Tibial artery (tissue), 4 donors: Measurements from ENCODE around the gene MYH15.
A peak's percentile ranks its signal among the peaks of the same experiment; 100 is the strongest.

Experiments
- DNase-seq, 2 donors: peaks; one replicate each; pipeline ENCODE4 v3.0.0-alpha.2; 2019
- H3K27ac ChIP-seq, 2 donors: fragments of 200-600 bp; sonication (generic) in 1 of 2; 1 replicate in 1 of 2; 2 replicates in 1 of 2; pipeline ENCODE4 v1.5.1; 2018 to 2019; ENCODE audit warnings: mild to moderate bottlenecking in 1 of 2
- H3K27me3 ChIP-seq, 2 donors: fragments of 200-600 bp; sonication (generic) in 1 of 2; one replicate each; pipeline versions ENCODE4 v1.5.1 to v1.6.0; 2016 to 2019
- H3K36me3 ChIP-seq, 3 donors: fragments of 200-600 bp; sonication (generic) in 2 of 3; one replicate each; pipeline ENCODE4 v1.5.1; 2016 to 2019; ENCODE audit warnings: mild to moderate bottlenecking in 2 of 3
- H3K4me1 ChIP-seq, 4 donors: fragments of 200-600 bp; sonication (generic) in 2 of 4; 1 replicate in 3 of 4; 2 replicates in 1 of 4; pipeline ENCODE4 v1.5.1; 2016 to 2019
- H3K4me3 ChIP-seq, 2 donors: fragments of 200-600 bp; sonication (generic) in 1 of 2; 1 replicate in 1 of 2; 2 replicates in 1 of 2; pipeline ENCODE4 v1.5.1; 2018 to 2019; ENCODE audit warnings: mild to moderate bottlenecking in 2 of 2
- H3K9me3 ChIP-seq, 3 donors: fragments of 200-600 bp; sonication (generic) in 1 of 3; one replicate each; pipeline ENCODE4 v1.5.1; 2016 to 2019
- CTCF ChIP-seq, 2 experiments: fragments of 200-600 bp in 1 of 2; fragments of 450-650 bp in 1 of 2; IDR thresholded peaks; one replicate each; pipeline ENCODE4 v1.5.1; 2017 to 2019; ENCODE audit warnings: antibody characterized with exemption in 2 of 2, mild to moderate bottlenecking in 1 of 2, moderate library complexity in 1 of 2
- intact Hi-C: fragments of 100-400 bp; cut with DNase I; formaldehyde crosslinking; loops from one replicate; pipeline ENCODE4 v1.15.0; 2023; ENCODE audit warnings: low total_unique reads

The MYH15 gene

GRCh38 chr3:108524537-108524936 lies 14.1 kb upstream of the MYH15 start:
- H3K27ac ChIP-seq: peak overlapping the region; percentile 27 to 30
- DNase-seq: no peak
- no peaks in the 10 kb centered on the region for H3K36me3 ChIP-seq
- H3K9me3 ChIP-seq: no peaks in the 10 kb centered on the region
- TF ChIP-seq CTCF (IDR thresholded peaks at IDR 0.05): no peak
- peaks cover 0 to 57% (median 2%) of the 10 kb centered on the region in 4 donors for H3K4me1 ChIP-seq
- no peak overlapping the region for H3K4me3 ChIP-seq
- no peaks in the 10 kb centered on the region for H3K27me3 ChIP-seq
- intact Hi-C loops: no loop called here

GRCh38 chr3:108518895-108519294 lies 8.5 kb upstream of the MYH15 start:
- DNase-seq: no peak
- no peak for TF ChIP-seq CTCF (IDR thresholded peaks at IDR 0.05)
- Histone ChIP-seq H3K36me3 (no peaks in the 10 kb centered on the region), H3K4me1 (peaks cover 0 to 6% (median 0%) of the 10 kb centered on the region in 4 donors), H3K27me3 (no peaks in the 10 kb centered on the region), H3K27ac (no peak overlapping the region), H3K4me3 (no peak overlapping the region), H3K9me3 (no peaks in the 10 kb centered on the region)
- intact Hi-C loops: no loop called here

GRCh38 chr3:108516881-108517280 lies 6.5 kb upstream of the MYH15 start:
- no peak for TF ChIP-seq CTCF (IDR thresholded peaks at IDR 0.05)
- Histone ChIP-seq H3K27me3 (no peaks in the 10 kb centered on the region), H3K27ac (no peak overlapping the region), H3K9me3 (no peaks in the 10 kb centered on the region), H3K4me3 (no peak overlapping the region), H3K4me1 (no peaks in the 10 kb centered on the region), H3K36me3 (no peaks in the 10 kb centered on the region)
- intact Hi-C loops: no loop called here
- DNase-seq: no peak

- H3K9me3 ChIP-seq: no peaks in the 10 kb centered on the region
- no peak for TF ChIP-seq CTCF (IDR thresholded peaks at IDR 0.05)
- no peaks in the 10 kb centered on the region for H3K36me3 ChIP-seq
- no peak overlapping the region for H3K27ac ChIP-seq
- no peaks in the 10 kb centered on the region for H3K4me1 ChIP-seq
- H3K4me3 ChIP-seq: no peak overlapping the region
- intact Hi-C loops: no loop called here
- no peak for DNase-seq
- H3K27me3 ChIP-seq: no peaks in the 10 kb centered on the region
Observed at GRCh38 chr3:108513961-108514360, 3.6 kb upstream of the MYH15 start.

GRCh38 chr3:108512671-108513070 lies 2.3 kb upstream of the MYH15 start:
- no peaks in the 10 kb centered on the region for H3K27me3 ChIP-seq
- H3K36me3 ChIP-seq: no peaks in the 10 kb centered on the region
- H3K4me1 ChIP-seq: no peaks in the 10 kb centered on the region
- no peaks in the 10 kb centered on the region for H3K9me3 ChIP-seq
- intact Hi-C loops: no loop called here
- no peak overlapping the region for H3K4me3 ChIP-seq
- DNase-seq: no peak
- no peak for TF ChIP-seq CTCF (IDR thresholded peaks at IDR 0.05)
- H3K27ac ChIP-seq: no peak overlapping the region

GRCh38 chr3:108511490-108511889 lies 1.1 kb upstream of the MYH15 start:
- no peak overlapping the region for H3K4me3 ChIP-seq
- H3K36me3 ChIP-seq: no peaks in the 10 kb centered on the region
- DNase-seq: no peak
- H3K27ac ChIP-seq: no peak overlapping the region
- no peaks in the 10 kb centered on the region for H3K27me3 ChIP-seq
- intact Hi-C loops: no loop called here
- H3K9me3 ChIP-seq: no peaks in the 10 kb centered on the region
- TF ChIP-seq CTCF (IDR thresholded peaks at IDR 0.05): no peak
- no peaks in the 10 kb centered on the region for H3K4me1 ChIP-seq
